Left forelimb (tissue), 1 donor: ENCODE results near the gene OR52H1.
"Not testable (repeated sequence)": the region's sequence is repeated elsewhere in the genome, so short reads cannot be mapped to it uniquely, and the experiment has no call there.

Experiments used
- DNase-seq: peaks from one replicate; pipeline ENCODE4 v3.0.0-alpha.2; 2018; ENCODE audit warnings: low spot score

OR52H1 gene

DNA sequence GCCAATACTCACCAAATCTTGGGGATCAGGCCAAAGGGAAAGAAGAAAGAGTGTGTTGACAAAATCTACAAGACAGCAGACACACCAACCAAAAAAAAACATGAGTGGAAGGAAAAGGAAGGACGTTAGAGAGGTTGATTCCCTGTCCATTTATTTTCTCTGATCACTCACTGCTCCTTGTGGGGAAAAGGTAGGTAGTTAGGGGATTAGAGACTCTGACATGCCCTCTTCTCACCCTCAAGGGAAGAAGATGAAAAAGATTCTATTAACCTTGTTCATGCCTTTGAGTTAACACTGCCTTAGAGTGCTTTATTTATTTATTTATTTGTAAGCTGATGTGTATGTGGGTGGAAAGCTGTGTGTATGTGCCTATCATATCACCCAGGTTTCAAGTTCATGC, at the start of gene OR52H1:
Gene OR52H1 (minus strand): TSS at position 101 of the 400 bp plus-strand sequence. CDS start 3,035 bp downstream, outside the sequence.
- no peak for DNase-seq

DNA sequence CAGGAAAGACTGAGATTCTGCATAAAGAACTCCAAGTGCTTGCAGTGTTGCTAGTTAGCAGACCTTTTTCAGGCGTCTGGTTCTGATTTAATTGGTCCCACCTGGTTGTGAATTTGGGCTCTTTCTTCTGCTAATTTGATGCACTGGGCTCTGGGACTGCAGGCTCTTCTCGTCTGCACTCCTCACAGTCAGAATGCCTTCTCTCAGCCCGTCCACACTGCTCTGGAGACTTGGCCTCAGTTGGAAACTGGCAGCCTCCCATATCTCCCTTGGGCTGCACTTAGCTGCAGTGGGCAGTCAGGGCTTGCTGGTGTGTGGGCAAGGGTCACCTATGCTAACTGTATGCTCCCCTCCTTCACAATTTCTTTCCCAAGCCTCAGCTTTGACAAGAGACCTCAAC, 49.6 kb upstream of the OR52H1 start:
- no peak for DNase-seq

DNA sequence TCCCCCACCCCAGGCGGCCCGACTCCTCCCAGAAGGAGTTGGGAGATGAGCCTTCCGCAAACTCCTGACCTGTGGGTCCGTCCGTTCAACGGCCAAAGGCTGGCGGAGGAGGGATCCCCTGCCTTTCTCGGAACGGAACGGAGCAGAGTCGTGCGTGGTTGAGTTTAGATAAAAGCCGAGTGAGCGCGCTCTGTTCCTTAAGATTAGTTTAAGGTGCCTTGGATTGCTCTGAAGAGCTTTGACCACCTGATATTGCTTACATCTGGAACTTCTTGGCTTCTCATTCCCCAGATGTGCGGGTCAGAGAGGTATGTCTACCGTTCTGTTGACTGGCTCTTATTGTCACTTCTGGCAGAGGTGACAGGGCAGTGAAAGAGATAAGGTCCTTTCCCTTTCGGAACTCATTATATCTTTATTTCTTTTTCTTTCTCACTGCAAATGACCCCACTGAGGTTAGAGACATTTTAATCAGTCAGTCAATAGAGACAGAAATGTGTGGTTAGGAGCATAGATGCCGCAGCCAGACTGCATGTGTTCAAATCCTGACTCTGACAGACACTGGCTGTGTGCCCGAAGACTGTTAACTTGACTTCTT, 48.4 kb upstream of the OR52H1 start, which contains the start of gene TRIM6:
Gene TRIM6 (plus strand): TSS at position 31 of the 595 bp plus-strand sequence. CDS start 261 bp downstream, at position 292.
- DNase-seq = no peak

DNA sequence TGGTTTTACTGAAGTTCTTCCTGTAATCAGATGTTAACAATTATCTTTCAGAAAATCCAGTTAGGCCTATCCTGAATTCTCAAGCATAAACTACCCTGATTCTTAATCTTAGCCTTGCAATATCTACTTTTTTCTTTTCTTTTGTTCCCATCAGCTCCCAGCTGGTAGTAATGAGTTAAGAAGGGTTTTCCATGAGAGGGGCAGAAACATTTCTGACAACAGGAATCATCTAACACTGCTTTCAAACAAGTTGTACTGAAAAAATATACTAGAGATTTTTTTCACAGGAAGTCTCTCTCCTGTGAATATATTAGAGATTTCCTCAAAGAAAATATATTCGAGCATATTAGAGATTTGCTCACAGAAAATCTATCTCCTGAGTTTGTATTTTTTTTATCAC, 44.8 kb upstream of the OR52H1 start:
- no peak for DNase-seq

DNA sequence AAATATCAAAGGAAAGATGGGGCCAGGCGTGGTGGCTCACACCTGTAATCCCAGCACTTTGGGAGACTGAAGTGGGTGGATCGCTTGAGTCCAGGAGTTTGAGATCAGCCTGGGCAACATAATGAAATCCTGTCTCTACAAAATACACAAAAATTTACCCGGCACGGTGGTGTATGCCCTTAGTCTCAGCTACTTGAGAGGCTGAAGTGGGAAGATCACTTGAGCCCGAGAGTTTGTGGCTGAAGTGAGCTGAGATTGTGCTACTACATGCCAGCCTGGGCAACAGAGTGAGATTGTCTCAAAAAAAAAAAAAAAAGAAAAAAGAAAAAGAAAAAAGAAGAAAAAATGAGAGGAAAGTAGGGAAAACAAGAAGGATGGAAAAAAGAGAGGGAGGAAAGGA, 44.3 kb upstream of the OR52H1 start:
- DNase-seq = no peak

DNA sequence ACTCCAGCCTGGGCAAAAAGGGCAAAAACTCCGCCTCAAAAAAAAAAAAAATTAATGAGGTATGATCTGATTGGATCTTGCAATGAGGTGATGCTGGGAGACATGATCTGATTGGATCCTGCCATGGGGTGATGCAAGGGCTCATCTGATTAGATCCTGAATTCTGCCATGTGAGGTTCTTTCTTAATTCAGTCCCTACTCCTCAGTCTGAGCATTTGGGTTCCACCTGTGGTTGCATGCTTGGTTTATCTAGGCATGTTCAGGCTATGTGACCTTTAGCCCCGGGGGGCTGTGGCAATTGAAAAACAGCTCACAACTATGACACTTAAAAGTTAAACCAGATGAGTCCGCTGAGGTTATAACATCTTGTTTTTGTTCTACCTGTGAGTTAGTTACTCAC, 43.3 kb upstream of the OR52H1 start:
- no peak for DNase-seq

DNA sequence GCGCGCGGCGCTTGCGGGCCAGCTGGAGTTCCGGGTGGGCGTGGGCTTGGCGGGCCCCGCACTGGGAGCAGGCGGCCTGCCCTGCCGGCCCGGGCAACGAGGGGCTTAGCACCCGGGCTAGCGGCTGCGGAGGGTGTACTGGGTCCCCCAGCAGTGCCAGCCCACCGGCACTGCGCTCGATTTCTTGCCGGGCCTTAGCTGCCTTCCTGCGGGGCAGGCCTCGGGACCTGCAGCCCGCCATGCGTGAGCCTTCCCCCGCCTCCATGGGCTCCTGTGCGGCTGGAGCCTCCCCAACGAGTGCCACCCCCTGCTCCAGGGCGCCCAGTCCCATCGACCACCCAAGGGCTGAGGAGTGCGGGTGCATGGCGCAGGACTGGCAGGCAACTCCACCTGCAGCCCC, 41.6 kb upstream of the OR52H1 start:
- not testable (repeated sequence) for DNase-seq

DNA sequence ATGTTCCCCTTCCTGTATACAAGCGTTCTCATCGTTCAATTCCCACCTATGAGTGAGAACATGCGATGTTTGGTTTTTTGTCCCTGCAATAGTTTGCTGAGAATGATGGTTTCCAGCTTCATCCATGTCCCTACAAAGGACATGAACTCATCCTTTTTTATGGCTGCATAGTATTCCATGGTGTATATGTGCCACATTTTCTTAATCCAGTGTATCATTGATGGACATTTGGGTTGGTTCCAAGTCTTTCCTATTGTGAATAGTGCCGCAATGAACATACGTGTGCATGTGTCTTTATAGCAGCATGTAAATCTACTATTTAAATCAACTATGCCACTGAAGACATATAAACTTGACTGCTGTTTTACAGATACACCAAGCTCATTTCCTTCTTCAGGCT, 36.1 kb upstream of the OR52H1 start:
- not testable (repeated sequence) for DNase-seq

DNA sequence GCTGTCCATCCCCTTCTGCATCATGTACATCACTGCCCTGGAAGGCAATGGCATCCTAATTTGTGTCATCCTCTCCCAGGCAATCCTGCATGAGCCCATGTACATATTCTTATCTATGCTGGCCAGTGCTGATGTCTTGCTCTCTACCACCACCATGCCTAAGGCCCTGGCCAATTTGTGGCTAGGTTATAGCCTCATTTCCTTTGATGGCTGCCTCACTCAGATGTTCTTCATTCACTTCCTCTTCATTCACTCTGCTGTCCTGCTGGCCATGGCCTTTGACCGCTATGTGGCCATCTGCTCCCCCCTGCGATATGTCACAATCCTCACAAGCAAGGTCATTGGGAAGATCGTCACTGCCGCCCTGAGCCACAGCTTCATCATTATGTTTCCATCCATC, 32.7 kb upstream of the OR52H1 start:
- no peak for DNase-seq

DNA sequence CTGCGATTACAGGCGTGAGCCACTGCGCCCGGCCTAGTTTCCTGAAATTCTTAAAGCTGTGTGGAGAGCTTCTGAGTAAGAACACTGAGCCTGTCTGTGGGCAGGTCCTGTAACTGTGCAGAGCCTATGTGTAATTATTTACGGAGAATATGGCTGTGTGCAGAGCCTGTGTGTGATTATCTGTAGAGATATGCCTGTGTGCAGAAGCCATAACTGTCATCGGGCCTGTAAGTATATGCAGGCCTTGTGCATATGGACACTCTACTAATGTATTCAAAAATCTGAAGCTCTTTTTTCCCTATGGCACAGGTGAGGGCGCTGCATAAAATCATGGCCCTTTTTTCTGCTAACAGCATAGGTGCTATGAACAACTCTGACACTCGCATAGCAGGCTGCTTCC, 32.2 kb upstream of the OR52H1 start, which contains the start of gene OR52B6:
Gene OR52B6 (plus strand): TSS at position 301 of the 400 bp plus-strand sequence. CDS start 0 bp downstream, at position 301.
- DNase-seq = no peak

DNA sequence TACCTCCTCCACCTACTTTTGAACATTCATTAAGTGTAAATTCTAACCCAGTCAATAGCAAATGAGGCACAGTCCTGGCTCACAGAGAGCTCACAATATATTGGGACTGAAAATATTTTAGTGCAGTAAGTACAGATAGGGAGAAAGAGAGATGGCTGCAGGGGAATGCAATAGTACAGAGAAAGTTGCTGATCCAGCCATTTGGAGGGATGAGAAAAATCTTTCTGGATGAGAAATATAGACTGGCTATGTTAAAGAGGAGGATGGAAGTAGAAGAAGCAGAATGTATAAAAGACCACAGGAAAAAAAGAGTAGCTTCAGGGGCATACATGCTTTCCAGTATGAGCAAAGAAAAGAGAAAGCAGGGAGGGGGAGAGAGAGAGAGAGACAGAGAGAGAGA, 28.8 kb upstream of the OR52H1 start:
- no peak for DNase-seq

DNA sequence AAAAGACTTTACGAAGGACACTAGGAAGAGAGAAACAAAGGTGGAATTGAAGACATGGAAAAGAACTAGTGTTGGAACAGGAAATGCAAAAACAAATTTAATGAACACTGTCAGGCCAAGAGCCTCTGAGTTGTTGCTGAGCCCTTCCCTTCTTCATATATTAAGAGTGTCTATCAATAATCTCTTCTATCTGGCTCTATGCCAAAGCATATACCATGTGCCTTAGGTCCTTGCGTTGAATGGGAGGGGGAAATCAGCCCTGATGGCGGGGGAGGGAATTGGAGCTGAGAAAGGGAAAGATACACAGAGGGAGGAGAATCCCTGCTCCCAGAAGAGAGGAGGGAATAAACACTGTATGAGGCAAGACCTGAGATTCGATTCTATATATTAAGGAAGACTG, 26.8 kb upstream of the OR52H1 start:
- no peak for DNase-seq

DNA sequence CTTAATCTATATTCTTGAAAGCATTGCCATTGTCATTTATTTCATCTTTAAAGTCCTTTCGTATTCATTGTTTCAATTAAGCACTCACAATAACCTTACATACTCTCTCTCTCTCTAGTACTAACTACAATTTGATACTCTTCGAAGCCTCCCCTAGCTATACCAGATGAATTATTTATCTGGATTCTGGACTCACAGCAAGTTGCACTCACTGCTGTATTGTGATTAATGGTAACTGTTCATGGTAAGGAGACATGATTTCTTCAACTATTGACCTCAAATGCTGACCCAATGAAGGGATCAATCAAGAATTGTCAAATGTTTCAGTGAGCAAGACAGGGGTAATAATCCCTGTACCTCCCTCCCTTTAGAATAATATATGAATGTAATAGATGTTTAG, 26.3 kb upstream of the OR52H1 start:
- DNase-seq = no peak

DNA sequence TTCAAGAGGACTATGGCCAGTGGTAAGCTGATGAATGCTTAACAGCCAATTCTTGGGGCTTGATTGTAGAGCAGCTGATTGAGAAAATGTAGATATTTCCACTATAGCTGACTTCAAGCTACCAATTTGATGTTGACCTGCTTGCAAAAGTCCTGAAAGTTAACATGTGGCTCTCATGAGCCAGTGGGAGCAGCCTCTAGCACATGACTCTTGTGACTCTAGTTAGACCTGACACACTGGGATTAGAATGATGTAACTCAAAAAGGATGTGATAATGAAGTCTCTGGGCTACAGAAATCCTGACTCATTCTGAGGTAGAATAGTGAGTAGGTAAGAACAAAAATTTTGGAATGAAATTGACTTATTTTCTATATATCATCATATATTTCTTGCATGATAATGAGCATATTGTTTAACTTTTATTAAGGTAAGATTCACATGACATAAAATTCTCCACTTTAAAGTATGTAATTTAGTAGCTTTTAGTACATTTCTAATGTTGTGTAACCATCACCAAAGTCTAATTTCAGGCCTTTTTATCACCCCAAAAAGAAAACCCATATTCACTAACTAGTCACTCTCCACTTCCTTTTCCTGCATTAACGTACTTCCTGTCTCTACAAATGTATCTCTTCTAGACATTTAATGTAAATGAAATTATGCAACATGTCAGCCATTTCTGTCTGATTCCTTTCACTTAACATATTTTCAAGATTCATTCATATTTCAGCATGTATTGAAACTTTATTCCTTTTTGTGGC, 16.1 kb upstream of the OR52H1 start:
- no peak for DNase-seq

DNA sequence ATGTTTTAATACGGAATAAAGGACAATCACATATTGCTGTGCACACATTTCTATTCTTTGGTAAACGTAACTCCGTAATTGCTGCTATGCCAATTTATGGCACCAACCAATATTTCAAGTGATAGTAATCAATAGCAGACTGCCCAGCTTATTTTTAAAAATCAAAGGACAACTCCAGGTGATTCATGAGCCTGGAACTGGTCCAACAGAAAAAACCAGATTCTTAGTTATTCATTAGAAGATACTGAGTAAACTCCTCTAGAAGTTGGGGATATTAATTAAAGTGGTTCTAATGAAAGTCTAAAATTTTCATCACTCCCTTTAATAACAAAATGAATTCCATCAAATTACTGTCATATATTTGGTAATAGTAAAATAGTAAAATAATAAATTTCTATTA, 9.4 kb upstream of the OR52H1 start:
- DNase-seq = no peak

DNA sequence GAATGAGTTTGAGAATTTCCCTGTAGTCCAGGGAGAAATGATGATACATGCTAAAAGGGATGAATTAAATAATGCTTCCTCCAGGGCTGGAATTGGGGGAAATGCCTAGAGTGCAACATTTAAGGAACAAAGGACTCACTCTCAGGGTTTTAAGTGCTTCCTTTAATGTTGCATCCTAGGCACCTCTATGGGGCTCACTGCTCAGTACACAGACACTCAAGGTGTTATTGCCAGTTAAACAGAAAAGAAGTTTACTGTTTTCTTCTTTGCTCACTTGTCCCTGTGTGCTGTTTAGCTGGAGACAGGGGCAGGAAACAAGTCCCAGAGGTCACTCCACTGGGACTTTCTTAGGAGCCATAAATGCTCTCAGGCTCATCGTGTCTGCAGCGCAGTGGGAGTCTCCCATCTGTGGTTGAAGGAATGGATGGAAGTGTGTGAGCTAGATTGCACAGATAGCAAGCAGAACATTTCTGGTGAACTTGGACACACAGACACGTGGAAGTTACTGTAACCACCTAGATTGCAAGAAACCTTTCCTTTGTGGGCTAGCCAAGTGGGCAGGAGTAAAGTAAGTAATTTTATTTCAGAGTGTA, 8.4 kb upstream of the OR52H1 start:
- DNase-seq = no peak

DNA sequence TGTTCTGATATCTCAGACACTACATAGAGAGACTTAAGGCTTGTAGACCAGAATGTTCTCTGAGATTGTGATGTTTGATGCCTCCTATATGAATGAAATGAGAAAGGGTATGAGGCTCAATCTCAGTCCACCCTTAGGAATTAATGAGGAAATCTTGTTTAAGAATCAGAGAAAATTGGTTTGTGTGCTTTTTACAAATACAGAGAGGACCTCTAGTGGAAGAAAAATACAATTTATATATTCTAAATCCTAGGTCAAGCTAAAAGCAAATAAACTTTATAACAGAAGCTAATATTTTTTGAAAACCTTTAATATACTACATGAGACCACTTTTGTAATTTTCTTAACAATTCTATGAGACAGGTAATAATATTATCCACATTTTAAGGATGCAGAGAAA, 5.0 kb upstream of the OR52H1 start:
- DNase-seq = no peak

DNA sequence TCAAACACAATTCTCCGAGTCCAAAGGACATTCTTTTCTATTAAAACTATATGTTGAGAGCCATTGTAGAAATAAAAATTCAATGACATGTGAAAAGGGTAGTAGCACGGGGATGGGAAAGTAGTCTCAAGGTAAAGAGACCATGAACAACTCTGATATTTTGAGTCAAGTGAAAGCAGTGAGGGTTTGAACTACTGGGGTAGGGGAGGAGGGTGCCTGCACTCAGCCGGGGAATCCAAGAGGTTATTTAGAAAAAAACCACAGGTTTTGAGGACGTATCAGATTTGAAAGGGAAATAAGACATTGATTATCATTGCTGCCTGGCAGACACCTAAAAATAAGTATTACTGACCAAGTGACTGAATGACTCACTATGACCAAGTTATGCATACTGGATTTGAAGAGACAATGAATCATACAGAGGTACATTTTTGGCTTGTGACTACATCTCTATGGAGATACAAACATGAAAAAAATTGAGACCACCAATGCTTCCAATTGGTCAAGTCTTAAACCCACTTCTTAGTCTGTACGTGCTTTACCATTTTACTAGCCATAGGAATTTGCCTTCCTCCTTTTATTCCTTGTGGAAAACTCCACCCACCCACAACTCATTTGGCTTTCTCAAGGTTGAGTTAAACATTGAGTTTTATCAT, 2.2 kb upstream of the OR52H1 start:
- no peak for DNase-seq

DNA sequence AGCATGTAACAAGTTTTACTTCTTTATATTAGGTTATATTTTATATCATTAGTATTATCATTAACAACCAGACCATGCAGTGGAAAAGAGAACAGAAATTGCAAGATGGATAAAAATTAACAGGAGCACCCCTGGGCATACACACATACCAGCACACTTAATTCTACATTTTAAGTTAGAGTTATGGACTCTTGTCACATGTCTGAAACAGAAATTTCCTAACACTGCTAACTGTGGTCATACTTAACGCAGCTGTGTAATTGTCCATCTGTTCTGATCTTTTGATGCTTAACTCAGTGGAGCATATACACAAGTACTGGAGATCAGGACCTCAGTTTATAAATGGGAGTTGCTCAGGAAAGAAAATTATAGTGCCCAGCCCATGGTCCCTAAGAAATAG, 358 bp downstream of the OR52H1 start:
- DNase-seq = no peak

DNA sequence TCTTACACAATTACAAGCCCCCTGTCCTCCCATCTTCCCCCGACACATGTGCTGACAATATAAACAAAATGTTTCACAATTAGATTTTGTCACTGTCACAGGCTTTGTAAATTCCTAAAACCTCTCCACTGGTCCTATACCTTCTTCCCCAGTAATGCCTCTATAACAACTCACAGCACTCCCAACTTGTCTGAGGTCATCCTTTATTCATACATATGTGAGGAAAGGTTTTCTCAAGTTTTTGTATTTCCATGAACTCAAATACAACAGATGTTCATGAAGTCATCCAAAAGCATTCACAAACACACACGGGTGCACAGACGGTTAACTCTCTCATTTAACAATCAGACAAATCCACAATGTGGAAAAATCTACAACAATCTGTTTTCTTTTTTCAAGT, 1.9 kb downstream of the OR52H1 start:
- no peak for DNase-seq

DNA sequence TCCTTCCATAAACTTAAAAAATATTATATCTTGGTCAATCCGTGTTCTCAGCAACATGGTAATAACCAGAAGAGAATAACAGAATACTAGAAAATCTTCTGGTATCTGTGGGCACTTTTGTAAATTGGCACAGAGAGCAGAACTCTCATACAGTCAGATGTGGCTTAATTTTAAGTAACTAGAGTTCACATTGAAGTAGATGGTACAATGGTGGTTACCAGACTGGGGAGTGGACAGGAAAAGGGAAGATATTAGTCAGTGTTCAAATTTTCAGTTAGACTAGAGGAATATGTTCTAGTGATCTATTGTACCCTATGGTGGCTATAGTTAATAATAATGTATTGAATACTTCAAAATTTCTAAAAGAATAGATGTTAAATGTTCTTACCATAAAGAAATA, 6.9 kb downstream of the OR52H1 start:
- DNase-seq = no peak

DNA sequence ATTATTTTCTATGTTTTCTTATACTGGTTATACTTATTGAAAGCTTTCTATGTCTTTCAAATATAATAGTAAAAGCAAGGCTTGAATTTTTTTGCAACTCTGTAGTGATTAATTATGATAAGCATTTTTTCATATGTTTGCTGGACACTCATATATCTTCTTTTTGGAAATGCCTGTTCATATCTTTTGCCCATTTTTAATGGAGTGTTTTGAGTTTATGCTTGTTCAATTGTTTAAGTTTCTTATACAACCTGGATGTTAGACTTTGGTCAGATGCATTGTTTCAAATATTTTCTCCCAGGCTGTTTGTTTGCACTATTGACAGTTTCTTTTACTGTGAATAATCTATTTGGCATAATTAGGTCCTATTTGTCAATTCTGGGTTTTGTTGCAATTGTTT, 11.9 kb downstream of the OR52H1 start:
- DNase-seq = no peak

DNA sequence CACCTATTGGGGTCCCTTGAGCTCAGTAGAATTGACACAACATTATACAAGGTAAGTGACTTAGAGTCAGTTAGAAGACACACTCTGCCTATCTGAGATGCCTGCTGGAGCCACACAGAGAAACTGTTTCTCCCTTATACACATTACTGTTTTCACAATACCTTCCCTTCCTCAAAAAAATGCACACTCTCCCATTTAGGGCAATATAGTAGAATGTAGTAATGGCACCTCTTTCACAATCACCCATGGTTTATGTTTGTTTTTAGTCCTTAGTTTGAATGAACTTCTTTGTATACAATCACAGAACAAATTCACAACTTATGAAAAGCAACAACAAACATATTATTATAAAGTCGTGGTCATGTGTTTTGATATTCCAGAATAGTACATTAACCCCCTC, 14.3 kb downstream of the OR52H1 start:
- DNase-seq = no peak
